HepG2 (cell line): ENCODE measurements around the gene PRR30. TPM values are rescaled to one million over a fixed set of nuclear protein-coding genes. Genes with fewer than 3 reads are reported as not detected.

Experiments used
- AKNA ChIP-seq: sonication (generic); formaldehyde crosslinking; IDR thresholded peaks from 2 replicates; pipeline ENCODE4 v1.4.0; 2020; ENCODE audit warnings: missing genetic modification reagents, borderline replicate concordance
- ARID3A ChIP-seq: IDR thresholded peaks from 2 replicates; pipeline ENCODE4 v1.6.1; 2012; ENCODE audit warnings: low read depth, low read length, improper control_type of control experiment
- E2F1 ChIP-seq: sonication (generic); formaldehyde crosslinking; IDR thresholded peaks from 2 replicates; pipeline ENCODE4 v1.5.0; 2020; ENCODE audit warnings: missing genetic modification reagents
- ELF3 ChIP-seq: IDR thresholded peaks from 2 replicates; pipeline ENCODE4 v1.6.1; 2016; ENCODE audit warnings: missing genetic modification reagents, missing compliant biosample characterization
- GATA4 ChIP-seq: sonication (generic); IDR thresholded peaks from 2 replicates; pipeline ENCODE4 v1.6.1; 2016; ENCODE audit warnings: antibody characterized with exemption, low read depth, borderline replicate concordance
- MEIS2 ChIP-seq: sonication (generic); formaldehyde crosslinking; IDR thresholded peaks from 2 replicates; pipeline ENCODE4 v1.9.0; 2021; ENCODE audit warnings: mild to moderate bottlenecking, missing genetic modification reagents
- MLX ChIP-seq: IDR thresholded peaks from 2 replicates; pipeline ENCODE4 v1.6.1; 2016
- PHB2 ChIP-seq: fragments of 450-650 bp; IDR thresholded peaks from 2 replicates; pipeline ENCODE4 v1.6.1; 2018; ENCODE audit not compliant: partially characterized antibody
- RFX5 ChIP-seq: IDR thresholded peaks from 2 replicates; pipeline ENCODE4 v1.6.1; 2011; ENCODE audit warnings: low read depth, low read length, improper control_type of control experiment
- SMARCE1 ChIP-seq: fragments of 450-650 bp; IDR thresholded peaks from 2 replicates; pipeline ENCODE4 v1.6.1; 2017; ENCODE audit warnings: borderline replicate concordance
- STAG1 ChIP-seq: sonication (generic); formaldehyde crosslinking; IDR thresholded peaks from 2 replicates; pipeline ENCODE4 v1.4.0; 2020; ENCODE audit warnings: missing genetic modification reagents
- TARDBP ChIP-seq: sonication (generic); formaldehyde crosslinking; IDR thresholded peaks from 2 replicates; pipeline ENCODE4 v1.8.0; 2022; ENCODE audit warnings: mild to moderate bottlenecking, missing genetic modification reagents
- TIGD3 ChIP-seq: sonication (generic); formaldehyde crosslinking; IDR thresholded peaks from 2 replicates; pipeline ENCODE4 v1.5.1; 2020; ENCODE audit warnings: mild to moderate bottlenecking, missing genetic modification reagents, borderline replicate concordance
- ZBTB34 ChIP-seq: sonication (generic); formaldehyde crosslinking; IDR thresholded peaks from 2 replicates; pipeline ENCODE4 v1.8.0; 2022; ENCODE audit warnings: mild to moderate bottlenecking, missing genetic modification reagents
- ZNF577 ChIP-seq: sonication (generic); formaldehyde crosslinking; IDR thresholded peaks from 2 replicates; pipeline ENCODE4 v1.4.0; 2020; ENCODE audit warnings: mild to moderate bottlenecking, low read depth, missing genetic modification reagents, borderline replicate concordance
- ZNF7 ChIP-seq: IDR thresholded peaks from 2 replicates; pipeline ENCODE4 v1.6.1; 2016; ENCODE audit warnings: missing biosample characterization, missing genetic modification reagents
- ZNF713 ChIP-seq: sonication (generic); formaldehyde crosslinking; IDR thresholded peaks from 2 replicates; pipeline ENCODE4 v1.4.0; 2020; ENCODE audit warnings: mild to moderate bottlenecking, missing genetic modification reagents
- ZNF768 ChIP-seq: sonication (generic); formaldehyde crosslinking; IDR thresholded peaks from 2 replicates; pipeline ENCODE4 v1.4.0; 2020; ENCODE audit warnings: missing genetic modification reagents
- ZNF772 ChIP-seq: sonication (generic); formaldehyde crosslinking; IDR thresholded peaks from 2 replicates; pipeline ENCODE4 v1.5.0; 2020; ENCODE audit warnings: mild to moderate bottlenecking, missing genetic modification reagents
- polyA plus RNA-seq, 8 experiments: library from polyadenylated mRNA; depleted of rRNA in 3 of 8; stranded (reverse) in 7 of 8; unstranded in 1 of 8; fragments of >200 nt; fragmentation: Illumina TruSeq in 4 of 8; extraction: Trizol in 4 of 8; gene quantifications; 2 replicates each; pipeline versions ENCODE4 v1.2.1 to v1.2.3, GENCODE V29; 2011 to 2016; ENCODE audit warnings: low read depth in 4 of 8, missing spikeins in 1 of 8, mixed read lengths in 1 of 8; ENCODE audit not compliant: insufficient read depth in 1 of 8
- total RNA-seq, 5 experiments: library from RNA; depleted of rRNA; stranded (reverse); fragments of >200 nt; fragmentation: Illumina TruSeq; extraction: Trizol; gene quantifications; 2 replicates each; pipeline ENCODE4 v1.2.3, GENCODE V29; 2016; ENCODE audit warnings: low read depth in 1 of 5

Gene PRR30
- total and polyA plus RNA-seq, 2 of the 13 experiments (the other 11 are each of a cell fraction or from before 2014, with no cell fraction given): not detected

- TF ChIP-seq RFX5 (0 out of 2 replicates have a peak, but pooled peaks have one; percentile 10), PHB2 (no peak), ARID3A (peak; percentile 38; the same call in 1 of the 2 replicates), ZNF7 (CRISPR knock-in tag) (no peak), ZNF577 (CRISPR knock-in tag) (no peak), STAG1 (CRISPR knock-in tag) (no peak), GATA4 (no peak), SMARCE1 (no peak), MEIS2 (CRISPR knock-in tag) (peak; percentile 69; the same call in 1 of the 2 replicates), MLX (CRISPR knock-in tag) (no peak), ZNF772 (CRISPR knock-in tag) (no peak), ZNF768 (CRISPR knock-in tag) (no peak), ZNF713 (no peak), TIGD3 (peak; percentile 66; the same call in 1 of the 2 replicates), E2F1 (CRISPR knock-in tag) (no peak), TARDBP (CRISPR knock-in tag) (0 out of 2 replicates have a peak, but pooled peaks have one; percentile 38), AKNA (CRISPR knock-in tag) (no peak), ZBTB34 (CRISPR knock-in tag) (no peak), ELF3 (CRISPR knock-in tag) (peak; percentile 97)
These were observed 46.3 kb upstream of the PRR30 start (continued) for GRCh38 chr2:27185331-27186026.
